Loucy (cell line): Measurements from ENCODE around the gene TENM4.

Experiments
- H2AFZ ChIP-seq: fragments of 200-600 bp; sonication (generic); 2 replicates; pipeline ENCODE4 v1.6.0; 2016; ENCODE audit warnings: antibody characterized with exemption, mild to moderate bottlenecking, low read length, moderate library complexity
- H3F3A ChIP-seq: fragments of 200-600 bp; 2 replicates; pipeline ENCODE4 v1.6.0; 2016; ENCODE audit warnings: antibody characterized with exemption, low read depth, mild to moderate bottlenecking
- H3K27me3 ChIP-seq: fragments of 200-600 bp; sonication (generic); 2 replicates; pipeline ENCODE4 v1.6.1; 2014; ENCODE audit warnings: low read length, mild to moderate bottlenecking; ENCODE audit not compliant: insufficient read depth, poor library complexity, severe bottlenecking
- H3K36me3 ChIP-seq: fragments of 200-600 bp; sonication (generic); 2 replicates; pipeline ENCODE4 v1.6.1; 2016; ENCODE audit warnings: low read length; ENCODE audit not compliant: insufficient read depth
- H3K4me1 ChIP-seq: fragments of 200-600 bp; sonication (generic); 2 replicates; pipeline ENCODE4 v1.5.1; 2014; ENCODE audit warnings: low read length, mild to moderate bottlenecking; ENCODE audit not compliant: insufficient read depth, poor library complexity, severe bottlenecking
- H3K4me2 ChIP-seq: fragments of 200-600 bp; sonication (generic); 2 replicates; pipeline ENCODE4 v1.6.0; 2014; ENCODE audit warnings: antibody characterized with exemption, low read length, low read depth, mild to moderate bottlenecking; ENCODE audit not compliant: poor library complexity, severe bottlenecking
- H3K4me3 ChIP-seq: fragments of 200-600 bp; sonication (generic); 2 replicates; pipeline ENCODE4 v1.5.1; 2014; ENCODE audit warnings: low read length, mild to moderate bottlenecking, mixed read lengths; ENCODE audit not compliant: poor library complexity, severe bottlenecking
- H3K79me2 ChIP-seq: fragments of 200-600 bp; sonication (generic); 2 replicates; pipeline ENCODE4 v1.6.1; 2014; ENCODE audit warnings: low read length; ENCODE audit not compliant: insufficient read depth
- H3K9ac ChIP-seq: fragments of 200-600 bp; sonication (generic); 2 replicates; pipeline ENCODE4 v1.6.0; 2014; ENCODE audit warnings: mild to moderate bottlenecking, low read depth, low read length, moderate library complexity; ENCODE audit not compliant: poor library complexity, severe bottlenecking
- H3K9me2 ChIP-seq: fragments of 200-600 bp; sonication (generic); replicated peaks from 2 replicates; pipeline ENCODE4 v1.6.1; 2016; ENCODE audit warnings: low read depth, low read length, mixed read lengths
- H3K9me3 ChIP-seq: fragments of 200-600 bp; sonication (generic); 2 replicates; pipeline ENCODE4 v1.6.1; 2014; ENCODE audit warnings: mild to moderate bottlenecking, antibody characterized with exemption, low read length, low read depth; ENCODE audit not compliant: insufficient read depth
- H4K20me1 ChIP-seq: fragments of 200-600 bp; sonication (generic); 2 replicates; pipeline ENCODE4 v1.6.0; 2014; ENCODE audit warnings: antibody characterized with exemption, low read length, mild to moderate bottlenecking; ENCODE audit not compliant: insufficient read depth, poor library complexity, severe bottlenecking
- EZH2phosphoT487 ChIP-seq: fragments of 200-600 bp; IDR thresholded peaks from 2 replicates; pipeline ENCODE4 v1.6.1; 2018; ENCODE audit warnings: antibody characterized with exemption, mild to moderate bottlenecking, moderate library complexity, borderline replicate concordance
- TF ChIP-seq, protein P1 (sequence below): fragments of 200-600 bp; sonication (generic); conservative IDR thresholded peaks from 2 replicates; pipeline ENCODE4 v1.5.1; 2014; ENCODE audit warnings: mild to moderate bottlenecking, antibody characterized with exemption, low read length

TENM4 gene

DNA sequence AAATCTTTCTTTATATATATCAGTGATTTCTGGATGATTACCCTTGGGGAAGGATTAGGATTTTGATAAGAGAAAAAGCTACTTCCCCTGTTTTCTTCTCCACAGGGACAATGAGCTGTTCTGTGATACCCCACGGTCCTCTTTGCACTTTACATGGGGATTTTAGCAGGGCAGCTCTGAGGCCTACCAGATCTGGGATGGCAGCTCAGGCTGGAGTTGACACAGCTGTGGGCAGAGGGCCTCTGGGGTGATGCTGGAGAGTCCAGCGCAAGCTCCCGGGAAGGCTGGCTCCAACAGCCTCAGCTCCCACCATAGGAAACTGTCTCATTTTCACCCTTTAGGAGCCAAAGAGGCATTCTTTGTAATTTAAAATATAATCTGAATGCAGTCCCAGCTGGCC, 482.4 kb downstream of the TENM4 start:
- Histone ChIP-seq H3K27me3 (no peaks in the 10 kb centered on the region), H3K36me3 (no peaks in the 10 kb centered on the region), H3K79me2 (no peaks in the 10 kb centered on the region), H3K4me2 (no peak overlapping the region), H3K4me3 (no peak overlapping the region), H4K20me1 (no peaks in the 10 kb centered on the region), H3K9ac (no peak overlapping the region), H3F3A (no peaks in the 10 kb centered on the region), H2AFZ (no peak overlapping the region), H3K9me3 (no peaks in the 10 kb centered on the region), H3K9me2 (no peaks in the 10 kb centered on the region), H3K4me1 (no peaks in the 10 kb centered on the region)
- TF ChIP-seq, protein P1, sequence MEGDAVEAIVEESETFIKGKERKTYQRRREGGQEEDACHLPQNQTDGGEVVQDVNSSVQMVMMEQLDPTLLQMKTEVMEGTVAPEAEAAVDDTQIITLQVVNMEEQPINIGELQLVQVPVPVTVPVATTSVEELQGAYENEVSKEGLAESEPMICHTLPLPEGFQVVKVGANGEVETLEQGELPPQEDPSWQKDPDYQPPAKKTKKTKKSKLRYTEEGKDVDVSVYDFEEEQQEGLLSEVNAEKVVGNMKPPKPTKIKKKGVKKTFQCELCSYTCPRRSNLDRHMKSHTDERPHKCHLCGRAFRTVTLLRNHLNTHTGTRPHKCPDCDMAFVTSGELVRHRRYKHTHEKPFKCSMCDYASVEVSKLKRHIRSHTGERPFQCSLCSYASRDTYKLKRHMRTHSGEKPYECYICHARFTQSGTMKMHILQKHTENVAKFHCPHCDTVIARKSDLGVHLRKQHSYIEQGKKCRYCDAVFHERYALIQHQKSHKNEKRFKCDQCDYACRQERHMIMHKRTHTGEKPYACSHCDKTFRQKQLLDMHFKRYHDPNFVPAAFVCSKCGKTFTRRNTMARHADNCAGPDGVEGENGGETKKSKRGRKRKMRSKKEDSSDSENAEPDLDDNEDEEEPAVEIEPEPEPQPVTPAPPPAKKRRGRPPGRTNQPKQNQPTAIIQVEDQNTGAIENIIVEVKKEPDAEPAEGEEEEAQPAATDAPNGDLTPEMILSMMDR, result no peak
- TF ChIP-seq EZH2phosphoT487, result no peak

DNA sequence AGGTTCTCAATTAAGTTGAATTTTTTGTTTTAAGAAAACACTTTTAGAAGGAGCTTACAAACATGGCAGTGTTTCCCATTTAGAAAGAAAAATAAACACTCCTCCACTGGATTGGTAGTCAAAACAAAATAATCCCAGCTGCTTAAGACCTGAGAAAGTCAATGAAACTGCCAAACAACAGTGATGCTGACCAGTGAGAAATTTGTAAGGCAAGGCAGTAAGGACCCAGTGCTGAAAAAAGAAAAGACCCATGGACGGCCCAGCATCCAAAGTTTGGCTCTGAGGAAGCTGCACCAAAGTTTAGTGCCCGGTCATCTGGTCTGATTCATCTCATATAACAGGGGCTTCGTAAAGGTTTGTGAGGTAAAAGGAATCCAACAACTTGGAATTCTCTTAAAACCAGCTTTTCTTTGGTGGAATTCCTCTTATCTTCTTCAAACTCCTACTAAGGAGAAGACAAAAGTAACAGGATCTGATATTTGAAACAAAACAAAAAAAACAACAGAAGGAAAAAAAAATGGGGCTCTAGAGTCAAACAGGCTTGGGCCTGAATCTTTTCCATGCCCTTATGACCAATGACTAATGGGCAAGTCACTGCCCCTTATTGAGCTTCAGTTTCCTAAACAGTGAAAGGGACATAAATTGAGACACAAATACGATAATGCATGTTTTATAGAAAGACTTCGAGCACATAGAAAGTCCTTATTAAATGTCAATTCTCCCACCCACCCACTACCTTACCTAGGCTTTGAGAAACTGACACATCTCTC, 483.2 kb downstream of the TENM4 start:
- no peaks in the 10 kb centered on the region for H4K20me1 ChIP-seq
- H3K4me1 ChIP-seq, result no peaks in the 10 kb centered on the region
- no peaks in the 10 kb centered on the region for H3K27me3 ChIP-seq
- H3K79me2 ChIP-seq, result no peaks in the 10 kb centered on the region
- no peaks in the 10 kb centered on the region for H3F3A ChIP-seq
- H3K9ac ChIP-seq, result no peak overlapping the region
- TF ChIP-seq EZH2phosphoT487, result no peak
- TF ChIP-seq, protein P1, result no peak
- no peak overlapping the region for H2AFZ ChIP-seq
- no peaks in the 10 kb centered on the region for H3K36me3 ChIP-seq
- no peaks in the 10 kb centered on the region for H3K9me2 ChIP-seq
- no peak overlapping the region for H3K4me2 ChIP-seq
- H3K4me3 ChIP-seq, result no peak overlapping the region
- H3K9me3 ChIP-seq, result no peaks in the 10 kb centered on the region

DNA sequence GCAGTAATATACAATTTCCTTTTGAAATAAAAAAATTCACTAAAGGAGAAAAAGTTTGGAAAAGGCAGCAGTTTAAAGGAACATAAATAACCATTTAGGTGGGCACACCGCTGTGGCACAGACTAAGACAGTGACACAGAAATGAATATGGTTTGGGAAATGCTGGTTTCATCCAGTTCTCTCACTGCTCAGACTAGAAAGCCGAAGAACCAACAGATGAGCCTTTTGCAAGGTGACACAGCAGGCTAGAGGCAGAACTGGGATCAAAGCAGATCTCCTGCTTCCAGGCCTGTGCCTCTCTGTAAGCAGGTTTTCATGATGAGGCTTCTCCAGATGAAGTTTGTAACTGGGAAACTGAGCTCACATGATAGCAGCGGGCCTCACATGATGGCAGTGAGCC, 486.1 kb downstream of the TENM4 start:
- no peaks in the 10 kb centered on the region for H3K9me2 ChIP-seq
- TF ChIP-seq EZH2phosphoT487, result no peak
- TF ChIP-seq, protein P1, result no peak
- no peaks in the 10 kb centered on the region for H3K4me1 ChIP-seq
- no peaks in the 10 kb centered on the region for H3K79me2 ChIP-seq
- no peaks in the 10 kb centered on the region for H4K20me1 ChIP-seq
- no peak overlapping the region for H3K4me3 ChIP-seq
- H3K9me3 ChIP-seq, result no peaks in the 10 kb centered on the region
- H3K9ac ChIP-seq, result no peak overlapping the region
- no peak overlapping the region for H2AFZ ChIP-seq
- H3K27me3 ChIP-seq, result no peaks in the 10 kb centered on the region
- H3K4me2 ChIP-seq, result no peak overlapping the region
- no peaks in the 10 kb centered on the region for H3K36me3 ChIP-seq
- no peaks in the 10 kb centered on the region for H3F3A ChIP-seq
